HCT116 (cell line): Measurements from ENCODE around the gene FHIT. TPM values are rescaled to one million over a fixed set of nuclear protein-coding genes. Genes with fewer than 3 reads are reported as not detected.

ENCODE experiments used
- ATAC-seq: fragments of 200-7000 bp; cut with Tn5 transposase; 2 replicates; pipeline ENCODE4 v1.9.1; 2020; ENCODE audit warnings: mild to moderate bottlenecking, moderate library complexity
- BruUV-seq: library from RNA; stranded (reverse); fragments of 400-500 nt; replicated peaks from 2 replicates; lab custom pipeline; 2021; lab: Mats Ljungman, UMichigan
- CTCF ChIA-PET: fragments of 300-600 bp; sonication (Branson Sonifier 250); formaldehyde crosslinking; loops from one replicate; lab custom pipeline; 2021; ENCODE audit warnings: antibody characterized with exemption; lab: Charles Lee
- POLR2A ChIA-PET: fragments of 300-600, 350-600 bp; sonication (Branson Sonifier 250); formaldehyde crosslinking; loops from one replicate; lab custom pipeline; 2021; ENCODE audit warnings: antibody characterized with exemption; lab: Charles Lee
- RAD21 ChIA-PET, 2 experiments: fragments of 300-600 bp; sonication (Branson Sonifier 250); formaldehyde crosslinking; loops; one replicate each; lab custom pipeline; 2023; ENCODE audit warnings: low total read pairs in 2 of 2; ENCODE audit not compliant: uncharacterized antibody in 2 of 2, unreplicated experiment in 2 of 2, low non-redundant PET in 1 of 2; lab: Charles Lee
- DNase-seq: peaks from one replicate; pipeline ENCODE4 v3.0.0-alpha.2; 2010; ENCODE audit warnings: low read depth, low spot score
- H2AFZ ChIP-seq: fragments of 200-600 bp; shearing (Covaris generic), sonication (generic); 2 replicates; pipeline ENCODE4 v1.6.1; 2017; ENCODE audit warnings: low read depth, mixed run types, mixed read lengths, antibody characterized with exemption, low read length; ENCODE audit not compliant: poor library complexity, severe bottlenecking
- H3K27ac ChIP-seq: 2 replicates; pipeline ENCODE4 v1.5.1; 2012; ENCODE audit warnings: low read depth, low read length
- H3K27me3 ChIP-seq: fragments of 200-600 bp; sonication (generic); 2 replicates; pipeline ENCODE4 v1.6.1; 2016; ENCODE audit warnings: mixed run types, low read length, mixed read lengths; ENCODE audit not compliant: insufficient read depth
- H3K36me3 ChIP-seq, 2 experiments: fragments of 200-500 bp in 1 of 2; fragments of 200-600 bp in 1 of 2; sonication (Bioruptor generic) in 1 of 2; sonication (generic) in 1 of 2; 2 replicates each; pipeline versions ENCODE4 v1.5.1 to v1.6.1; 2014 to 2016; ENCODE audit warnings: low read length in 2 of 2, inconsistent platforms in 1 of 2, mixed read lengths in 1 of 2, mixed run types in 1 of 2; ENCODE audit not compliant: insufficient read depth in 2 of 2, control insufficient read depth in 1 of 2
- H3K4me1 ChIP-seq, 2 experiments: fragments of 200-600 bp in 1 of 2; sonication (generic) in 1 of 2; 2 replicates each; pipeline versions ENCODE4 v1.5.1 to v1.6.1; 2012 to 2017; ENCODE audit warnings: low read length in 2 of 2, inconsistent platforms in 1 of 2, mild to moderate bottlenecking in 1 of 2, mixed read lengths in 1 of 2, mixed run types in 1 of 2, moderate library complexity in 1 of 2; ENCODE audit not compliant: insufficient read depth in 2 of 2, control insufficient read depth in 1 of 2
- H3K4me2 ChIP-seq: fragments of 200-600 bp; sonication (generic); 2 replicates; pipeline ENCODE4 v1.6.1; 2017; ENCODE audit warnings: mixed run types, low read length, mixed read lengths
- H3K4me3 ChIP-seq, 2 experiments: fragments of 200-600 bp in 1 of 2; sonication (generic) in 1 of 2; replicated peaks in 1 of 2; 2 replicates each; pipeline ENCODE4 v1.5.1; 2011 to 2016; ENCODE audit warnings: low read length in 2 of 2, control low read depth in 1 of 2, low read depth in 1 of 2, mild to moderate bottlenecking in 1 of 2, mixed read lengths in 1 of 2, mixed run types in 1 of 2
- H3K79me2 ChIP-seq: fragments of 200-600 bp; sonication (generic); 2 replicates; pipeline ENCODE4 v1.6.1; 2017; ENCODE audit warnings: mild to moderate bottlenecking, mixed run types, low read length, moderate library complexity, mixed read lengths; ENCODE audit not compliant: insufficient read depth
- H3K9ac ChIP-seq: fragments of 200-600 bp; sonication (generic); 2 replicates; pipeline ENCODE4 v1.6.1; 2016; ENCODE audit warnings: low read length, mixed read lengths
- H3K9me2 ChIP-seq: fragments of 200-600 bp; sonication (generic), shearing (Covaris generic); 2 replicates; pipeline ENCODE4 v1.6.1; 2017; ENCODE audit warnings: mixed run types, mild to moderate bottlenecking, moderate library complexity; ENCODE audit not compliant: insufficient read depth
- H3K9me3 ChIP-seq, 2 experiments: fragments of 200-500 bp in 1 of 2; fragments of 200-600 bp in 1 of 2; sonication (Bioruptor generic) in 1 of 2; sonication (generic) in 1 of 2; 2 replicates each; pipeline ENCODE4 v1.6.1; 2014 to 2017; ENCODE audit warnings: low read length in 2 of 2, mixed read lengths in 2 of 2, inconsistent platforms in 1 of 2, low read depth in 1 of 2, mild to moderate bottlenecking in 1 of 2, mixed run types in 1 of 2, moderate library complexity in 1 of 2; ENCODE audit not compliant: control insufficient read depth in 1 of 2, insufficient read depth in 1 of 2
- H4K20me1 ChIP-seq: fragments of 200-600 bp; sonication (generic), shearing (Covaris generic); 2 replicates; pipeline ENCODE4 v1.6.1; 2017; ENCODE audit warnings: mixed run types, mild to moderate bottlenecking, moderate library complexity; ENCODE audit not compliant: insufficient read depth
- CBX3 ChIP-seq: IDR thresholded peaks from 2 replicates; pipeline ENCODE4 v1.6.1; 2012; ENCODE audit warnings: low read depth
- CEBPB ChIP-seq: IDR thresholded peaks from 2 replicates; pipeline ENCODE4 v1.6.1; 2012; ENCODE audit warnings: low read depth
- EGR1 ChIP-seq: IDR thresholded peaks from 2 replicates; pipeline ENCODE4 v1.6.1; 2012; ENCODE audit warnings: low read depth
- ELF1 ChIP-seq: IDR thresholded peaks from 2 replicates; pipeline ENCODE4 v1.6.1; 2012; ENCODE audit warnings: low read depth, borderline replicate concordance
- EZH2 ChIP-seq: fragments of 200-600 bp; sonication (generic); IDR thresholded peaks from 2 replicates; pipeline ENCODE4 v1.6.1; 2017; ENCODE audit warnings: antibody characterized with exemption, mixed run types
- EZH2phosphoT487 ChIP-seq: fragments of 200-600 bp; IDR thresholded peaks from 2 replicates; pipeline ENCODE4 v1.6.1; 2018; ENCODE audit warnings: antibody characterized with exemption, borderline replicate concordance
- FOSL1 ChIP-seq: IDR thresholded peaks from 2 replicates; pipeline ENCODE4 v1.6.1; 2012; ENCODE audit warnings: low read depth
- POLR2A ChIP-seq: IDR thresholded peaks from 2 replicates; pipeline ENCODE4 v1.7.0; 2011; ENCODE audit warnings: borderline replicate concordance; ENCODE audit not compliant: insufficient read depth, insufficient read length; ENCODE audit errors: extremely low read depth
- POLR2AphosphoS5 ChIP-seq: IDR thresholded peaks from 2 replicates; pipeline ENCODE4 v1.6.1; 2011; ENCODE audit warnings: mild to moderate bottlenecking, low read depth, low read length, moderate library complexity
- RAD21 ChIP-seq: IDR thresholded peaks from 2 replicates; pipeline ENCODE4 v1.6.1; 2012; ENCODE audit warnings: low read depth, mild to moderate bottlenecking
- SIN3A ChIP-seq: IDR thresholded peaks from 2 replicates; pipeline ENCODE4 v1.6.1; 2012; ENCODE audit warnings: low read depth
- SP1 ChIP-seq: IDR thresholded peaks from 2 replicates; pipeline ENCODE4 v1.6.1; 2012; ENCODE audit warnings: low read depth
- TCF7L2 ChIP-seq: IDR thresholded peaks from 2 replicates; pipeline ENCODE4 v1.7.0; 2011; ENCODE audit warnings: borderline replicate concordance, inconsistent platforms; ENCODE audit not compliant: insufficient read depth, insufficient read length; ENCODE audit errors: extremely low read depth
- YY1 ChIP-seq: IDR thresholded peaks from 2 replicates; pipeline ENCODE4 v1.6.1; 2011; ENCODE audit warnings: low read length, low read depth, moderate library complexity, mild to moderate bottlenecking; ENCODE audit not compliant: insufficient replicate concordance; ENCODE audit errors: extremely low read depth
- ZFX ChIP-seq: fragments of 450-650 bp; IDR thresholded peaks from 2 replicates; pipeline ENCODE4 v1.6.1; 2017
- ZNF274 ChIP-seq: fragments of 200-500 bp; sonication (Bioruptor generic); IDR thresholded peaks from 2 replicates; pipeline ENCODE4 v1.6.1; 2014; ENCODE audit warnings: mild to moderate bottlenecking, low read depth, low read length, inconsistent platforms
- intact Hi-C: fragments of 100-400 bp; cut with micrococcal nuclease; formaldehyde crosslinking; loops from 2 replicates; pipeline ENCODE4 v1.10.0; 2022
- total RNA-seq: library from RNA; stranded (reverse); gene quantifications from one replicate; pipeline ENCODE4 v1.2.1, GENCODE V29; 2021; ENCODE audit not compliant: unreplicated experiment
- TF ChIP-seq, protein P1 (sequence below), 3 experiments: fragments of 200-600 bp in 1 of 3; sonication (generic) in 1 of 3; IDR thresholded peaks in 2 of 3; conservative IDR thresholded peaks in 1 of 3; 2 replicates each; pipeline ENCODE4 v1.5.1; 2012 to 2017; ENCODE audit warnings: low read depth in 2 of 3, low read length in 2 of 3, antibody characterized with exemption in 1 of 3, borderline replicate concordance in 1 of 3, control low read depth in 1 of 3, mild to moderate bottlenecking in 1 of 3, mixed read lengths in 1 of 3, mixed run types in 1 of 3, moderate library complexity in 1 of 3; ENCODE audit not compliant: insufficient read depth in 1 of 3

Gene FHIT
- total RNA-seq, 1 experiment from 2014 or later: 20.1 TPM

- no TSS peak for BruUV-seq
- CTCF ChIA-PET: no interaction called here
- no peaks in the 10 kb centered on the region for H3K4me1 ChIP-seq
- TF ChIP-seq ZNF274 (no peak), YY1 (no peak), EZH2 (no peak), CBX3 (no peak), SIN3A (no peak), TCF7L2 (no peak), SP1 (no peak), POLR2AphosphoS5 (no peak), EZH2phosphoT487 (no peak), ZFX (no peak), POLR2A (no peak), CEBPB (no peak), FOSL1 (no peak), RAD21 (no peak), ELF1 (no peak), EGR1 (no peak)
- TF ChIP-seq, protein P1, sequence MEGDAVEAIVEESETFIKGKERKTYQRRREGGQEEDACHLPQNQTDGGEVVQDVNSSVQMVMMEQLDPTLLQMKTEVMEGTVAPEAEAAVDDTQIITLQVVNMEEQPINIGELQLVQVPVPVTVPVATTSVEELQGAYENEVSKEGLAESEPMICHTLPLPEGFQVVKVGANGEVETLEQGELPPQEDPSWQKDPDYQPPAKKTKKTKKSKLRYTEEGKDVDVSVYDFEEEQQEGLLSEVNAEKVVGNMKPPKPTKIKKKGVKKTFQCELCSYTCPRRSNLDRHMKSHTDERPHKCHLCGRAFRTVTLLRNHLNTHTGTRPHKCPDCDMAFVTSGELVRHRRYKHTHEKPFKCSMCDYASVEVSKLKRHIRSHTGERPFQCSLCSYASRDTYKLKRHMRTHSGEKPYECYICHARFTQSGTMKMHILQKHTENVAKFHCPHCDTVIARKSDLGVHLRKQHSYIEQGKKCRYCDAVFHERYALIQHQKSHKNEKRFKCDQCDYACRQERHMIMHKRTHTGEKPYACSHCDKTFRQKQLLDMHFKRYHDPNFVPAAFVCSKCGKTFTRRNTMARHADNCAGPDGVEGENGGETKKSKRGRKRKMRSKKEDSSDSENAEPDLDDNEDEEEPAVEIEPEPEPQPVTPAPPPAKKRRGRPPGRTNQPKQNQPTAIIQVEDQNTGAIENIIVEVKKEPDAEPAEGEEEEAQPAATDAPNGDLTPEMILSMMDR (IDR thresholded peaks at IDR 0.05 in 2 of 3, conservative IDR thresholded peaks at IDR 0.05 in 1 of 3; ENCODE audit: borderline replicate concordance in 1 of 3, insufficient read depth in 1 of 3, low read depth in 2 of 3, low read length in 2 of 3): no peak
- TF ChIP-seq, all 23 proteins: peak for 0
- no peaks in the 10 kb centered on the region for H3K9me2 ChIP-seq
- no peaks in the 10 kb centered on the region for H3K27me3 ChIP-seq
- H3K9me3 ChIP-seq: no peaks in the 10 kb centered on the region
- no peak overlapping the region for H3K27ac ChIP-seq
- H3K4me3 ChIP-seq: no peak overlapping the region
- DNase-seq: no peak
- POLR2A ChIA-PET: no interaction called here
- H2AFZ ChIP-seq: no peak overlapping the region
- no peaks in the 10 kb centered on the region for H4K20me1 ChIP-seq
- no peak overlapping the region for H3K4me2 ChIP-seq
- no peaks in the 10 kb centered on the region for H3K36me3 ChIP-seq
- H3K79me2 ChIP-seq: no peaks in the 10 kb centered on the region
- H3K9ac ChIP-seq: no peak overlapping the region
- intact Hi-C loops: no loop called here
- ATAC-seq: no peak
- RAD21 ChIA-PET: no interaction called here
Observed at GRCh38 chr3:60752809-60753208, 498.4 kb downstream of the FHIT start.
